CD14-positive monocyte (primary cell): ENCODE results near the gene APIP. TPM values are rescaled to one million over a fixed set of nuclear protein-coding genes. Genes with fewer than 3 reads are reported as not detected.

ENCODE experiments used
- DNase-seq, 3 donors: peaks; one replicate each; pipeline ENCODE4 v3.0.0-alpha.2; 2011 to 2022
- H2AFZ ChIP-seq: 2 replicates; pipeline ENCODE4 v1.6.0; 2012; ENCODE audit warnings: mild to moderate bottlenecking, low read depth, low read length, inconsistent platforms; ENCODE audit not compliant: insufficient read depth, poor library complexity, severe bottlenecking
- H3K27ac ChIP-seq, 2 donors: 1 replicate in 1 of 2; 2 replicates in 1 of 2; pipeline ENCODE4 v1.5.1; 2012 to 2013; ENCODE audit warnings: low read length in 2 of 2, control low read depth in 1 of 2, inconsistent platforms in 1 of 2, low read depth in 1 of 2, mild to moderate bottlenecking in 1 of 2
- H3K27me3 ChIP-seq, 2 donors: one replicate each; pipeline versions ENCODE4 v1.6.0 to v1.6.1; 2011 to 2013; ENCODE audit warnings: low read length in 2 of 2; ENCODE audit not compliant: control insufficient read depth in 2 of 2, insufficient read depth in 2 of 2
- H3K36me3 ChIP-seq, 2 donors: replicated peaks in 1 of 2; 1 replicate in 1 of 2; 2 replicates in 1 of 2; pipeline versions ENCODE4 v1.5.1 to v1.6.1; 2012 to 2013; ENCODE audit warnings: low read length in 2 of 2, control low read depth in 1 of 2, inconsistent platforms in 1 of 2, mild to moderate bottlenecking in 1 of 2; ENCODE audit not compliant: insufficient read depth in 2 of 2, control insufficient read depth in 1 of 2
- H3K4me1 ChIP-seq, 2 donors: 1 replicate in 1 of 2; 2 replicates in 1 of 2; pipeline versions ENCODE4 v1.5.1 to v1.6.1; 2012 to 2013; ENCODE audit warnings: low read length in 2 of 2, control low read depth in 1 of 2, inconsistent platforms in 1 of 2, mild to moderate bottlenecking in 1 of 2, moderate library complexity in 1 of 2; ENCODE audit not compliant: insufficient read depth in 2 of 2, control insufficient read depth in 1 of 2
- H3K4me2 ChIP-seq: replicated peaks from 2 replicates; pipeline ENCODE3; 2012; ENCODE audit warnings: low read length, moderate library complexity, mild to moderate bottlenecking; ENCODE audit not compliant: poor library complexity, severe bottlenecking; ENCODE audit errors: extremely low read depth
- H3K4me3 ChIP-seq, 3 experiments: fragments of 200-600 bp in 1 of 3; sonication (generic) in 1 of 3; replicated peaks in 1 of 3; 1 replicate in 2 of 3; 2 replicates in 1 of 3; pipeline ENCODE4 v1.5.1; 2011 to 2013; ENCODE audit warnings: low read length in 3 of 3, mild to moderate bottlenecking in 3 of 3, control low read depth in 2 of 3, low read depth in 2 of 3, inconsistent platforms in 1 of 3, moderate library complexity in 1 of 3
- H3K79me2 ChIP-seq: 2 replicates; pipeline ENCODE4 v1.6.0; 2012; ENCODE audit warnings: mild to moderate bottlenecking, control low read depth, inconsistent platforms, low read length, moderate library complexity; ENCODE audit not compliant: insufficient read depth
- H3K9ac ChIP-seq: 2 replicates; pipeline ENCODE4 v1.6.0; 2017; ENCODE audit warnings: low read length, mild to moderate bottlenecking; ENCODE audit not compliant: insufficient read depth, poor library complexity, severe bottlenecking
- H3K9me3 ChIP-seq, 2 donors: replicated peaks in 1 of 2; 1 replicate in 1 of 2; 2 replicates in 1 of 2; pipeline versions ENCODE4 v1.5.1 to v1.6.1; 2012 to 2013; ENCODE audit warnings: low read length in 2 of 2, control low read depth in 1 of 2; ENCODE audit not compliant: control insufficient read depth in 1 of 2, insufficient read depth in 1 of 2
- H4K20me1 ChIP-seq: 2 replicates; pipeline ENCODE4 v1.6.0; 2012; ENCODE audit warnings: mild to moderate bottlenecking, low read length, control low read depth, moderate library complexity; ENCODE audit not compliant: insufficient read depth
- H3K27ac Mint-ChIP-seq, 7 donors: one replicate each; pipeline ENCODE4 v1.8.0; 2020; ENCODE audit warnings: mild to moderate bottlenecking in 7 of 7, mixed read lengths in 7 of 7, moderate library complexity in 6 of 7, inconsistent platforms in 2 of 7
- H3K27me3 Mint-ChIP-seq, 3 donors: one replicate each; pipeline ENCODE4 v1.8.0; 2021 to 2022; ENCODE audit warnings: low read depth in 3 of 3, mild to moderate bottlenecking in 3 of 3, mixed read lengths in 3 of 3, moderate library complexity in 3 of 3, inconsistent platforms in 1 of 3
- H3K36me3 Mint-ChIP-seq, 2 donors: one replicate each; pipeline ENCODE4 v1.8.0; 2020; ENCODE audit warnings: mixed read lengths in 2 of 2, inconsistent platforms in 1 of 2, mild to moderate bottlenecking in 1 of 2
- H3K4me1 Mint-ChIP-seq: one replicate; pipeline ENCODE4 v1.8.0; 2020; ENCODE audit warnings: mild to moderate bottlenecking, mixed read lengths
- H3K4me3 Mint-ChIP-seq, 2 donors: one replicate each; pipeline ENCODE4 v1.8.0; 2020; ENCODE audit warnings: mild to moderate bottlenecking in 2 of 2, mixed read lengths in 2 of 2, moderate library complexity in 1 of 2
- H3K9me3 Mint-ChIP-seq, 7 donors: one replicate each; pipeline ENCODE4 v1.8.0; 2020 to 2022; ENCODE audit warnings: mixed read lengths in 7 of 7, mild to moderate bottlenecking in 6 of 7, moderate library complexity in 6 of 7, inconsistent platforms in 2 of 7
- WGBS: methylation state at CpG from one replicate; pipeline ENCODE4 v1.1.5; 2013; ENCODE audit warnings: missing lambda C conversion rate; ENCODE audit not compliant: insufficient coverage; 5-methylcytosine and 5-hydroxymethylcytosine counted together
- intact Hi-C, 2 donors: fragments of 100-400 bp; cut with micrococcal nuclease; formaldehyde crosslinking; loops; one replicate each; pipeline versions ENCODE4 v1.15.0 to v1.15.1; 2023
- polyA plus RNA-seq, 3 donors: library from polyadenylated mRNA; depleted of rRNA in 1 of 3; unstranded in 2 of 3; stranded (reverse) in 1 of 3; fragments of 300-500 nt in 2 of 3; fragments of >200 nt in 1 of 3; fragmentation: Illumina TruSeq in 2 of 3; gene quantifications; 1 replicate in 2 of 3; 2 replicates in 1 of 3; pipeline ENCODE4 v1.2.3, GENCODE V29; 2012 to 2021
- TF ChIP-seq, protein P1 (sequence below): fragments of 200-600 bp; IDR thresholded peaks from one replicate; pipeline ENCODE4 v1.8.0; 2022; ENCODE audit warnings: antibody characterized with exemption, mild to moderate bottlenecking

Gene APIP
- polyA plus RNA-seq, 3 donors = 16.3 to 25.4 (median 22.9) TPM

- Histone ChIP-seq H2AFZ (no peak overlapping the region), H3K27me3 (no peaks in the 10 kb centered on the region), H3K4me1 (no peaks in the 10 kb centered on the region), H4K20me1 (no peaks in the 10 kb centered on the region), H3K9me3 (peaks cover 0 to 4% of the 10 kb centered on the region in 2 donors), H3K79me2 (peaks cover 4% of the 10 kb centered on the region), H3K27ac (no peak overlapping the region), H3K36me3 (peaks cover 0 to 19% of the 10 kb centered on the region in 2 donors), H3K4me3 (no peak overlapping the region), H3K4me2 (no peak overlapping the region), H3K9ac (no peak overlapping the region)
- TF ChIP-seq, protein P1, sequence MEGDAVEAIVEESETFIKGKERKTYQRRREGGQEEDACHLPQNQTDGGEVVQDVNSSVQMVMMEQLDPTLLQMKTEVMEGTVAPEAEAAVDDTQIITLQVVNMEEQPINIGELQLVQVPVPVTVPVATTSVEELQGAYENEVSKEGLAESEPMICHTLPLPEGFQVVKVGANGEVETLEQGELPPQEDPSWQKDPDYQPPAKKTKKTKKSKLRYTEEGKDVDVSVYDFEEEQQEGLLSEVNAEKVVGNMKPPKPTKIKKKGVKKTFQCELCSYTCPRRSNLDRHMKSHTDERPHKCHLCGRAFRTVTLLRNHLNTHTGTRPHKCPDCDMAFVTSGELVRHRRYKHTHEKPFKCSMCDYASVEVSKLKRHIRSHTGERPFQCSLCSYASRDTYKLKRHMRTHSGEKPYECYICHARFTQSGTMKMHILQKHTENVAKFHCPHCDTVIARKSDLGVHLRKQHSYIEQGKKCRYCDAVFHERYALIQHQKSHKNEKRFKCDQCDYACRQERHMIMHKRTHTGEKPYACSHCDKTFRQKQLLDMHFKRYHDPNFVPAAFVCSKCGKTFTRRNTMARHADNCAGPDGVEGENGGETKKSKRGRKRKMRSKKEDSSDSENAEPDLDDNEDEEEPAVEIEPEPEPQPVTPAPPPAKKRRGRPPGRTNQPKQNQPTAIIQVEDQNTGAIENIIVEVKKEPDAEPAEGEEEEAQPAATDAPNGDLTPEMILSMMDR = no peak
- H3K36me3 Mint-ChIP-seq = peaks cover 23 to 35% of the 10 kb centered on the region in 2 donors
- no peak overlapping the region for H3K27ac Mint-ChIP-seq
- intact Hi-C loops = no loop called here
- peaks cover 18% of the 10 kb centered on the region for H3K4me1 Mint-ChIP-seq
- no CpG with 5 or more reads among the region's 4 CpGs for WGBS
- DNase-seq = no peak
- peaks cover 0 to 12% (median 4%) of the 10 kb centered on the region in 7 donors for H3K9me3 Mint-ChIP-seq
- no peaks in the 10 kb centered on the region for H3K27me3 Mint-ChIP-seq
- no peak overlapping the region for H3K4me3 Mint-ChIP-seq
Observed at GRCh38 chr11:34940026-34940677, 24.0 kb upstream of the APIP start.

DNA sequence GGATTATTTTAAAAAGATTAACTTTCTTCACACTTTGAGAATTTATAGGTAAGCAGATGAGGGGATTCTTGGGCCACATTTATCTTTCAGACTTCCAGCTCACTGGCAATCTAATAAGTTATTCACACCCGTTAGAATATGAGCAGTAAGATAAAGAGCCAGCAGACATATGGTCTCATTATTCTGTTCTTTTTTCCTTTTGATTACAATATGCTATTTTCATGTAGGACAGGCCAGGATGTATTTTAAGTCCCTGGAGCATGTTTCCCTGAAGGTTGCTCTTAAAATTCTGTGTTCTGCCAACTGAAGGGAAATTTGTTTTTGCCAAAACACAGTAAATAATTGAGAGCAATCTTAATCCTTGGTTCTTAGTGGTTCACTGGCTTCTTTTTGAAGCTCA is 22.4 kb upstream of the APIP start:
- Histone ChIP-seq H3K4me2 (no peak overlapping the region), H3K27ac (no peak overlapping the region), H3K27me3 (no peaks in the 10 kb centered on the region), H4K20me1 (no peaks in the 10 kb centered on the region), H2AFZ (no peak overlapping the region), H3K79me2 (peaks cover 4% of the 10 kb centered on the region), H3K9ac (no peak overlapping the region), H3K4me3 (no peak overlapping the region), H3K36me3 (peaks cover 0 to 19% of the 10 kb centered on the region in 2 donors), H3K9me3 (no peaks in the 10 kb centered on the region), H3K4me1 (no peaks in the 10 kb centered on the region)
- DNase-seq = no peak
- H3K4me3 Mint-ChIP-seq = no peak overlapping the region
- H3K36me3 Mint-ChIP-seq = peaks cover 22 to 35% of the 10 kb centered on the region in 2 donors
- peaks cover 18% of the 10 kb centered on the region for H3K4me1 Mint-ChIP-seq
- H3K27me3 Mint-ChIP-seq = no peaks in the 10 kb centered on the region
- no CpG with 5 or more reads among the region's 1 CpG for WGBS
- TF ChIP-seq, protein P1 = no peak
- intact Hi-C loops = no loop called here
- H3K27ac Mint-ChIP-seq = no peak overlapping the region
- H3K9me3 Mint-ChIP-seq = peaks cover 0 to 3% (median 0%) of the 10 kb centered on the region in 7 donors
